H1 (cell line): ENCODE results near the gene MACROD2. TPM values are rescaled to one million over a fixed set of nuclear protein-coding genes. Genes with fewer than 3 reads are reported as not detected.
A peak's percentile ranks its signal among the peaks of the same experiment; 100 is the strongest.

Experiments used
- KDM5A ChIP-seq: fragments of 200-600 bp; IDR thresholded peaks from 2 replicates; pipeline ENCODE4 v1.7.1; 2012; ENCODE audit warnings: mild to moderate bottlenecking, low read length, inconsistent platforms, mixed read lengths
- RAD21 ChIP-seq, 2 experiments: IDR thresholded peaks in 1 of 2; conservative IDR thresholded peaks in 1 of 2; 2 replicates each; pipeline ENCODE4 v1.6.1; 2011; ENCODE audit warnings: low read depth in 2 of 2, low read length in 2 of 2, improper control_type of control experiment in 1 of 2, inconsistent platforms in 1 of 2, mild to moderate bottlenecking in 1 of 2, moderate library complexity in 1 of 2
- SP4 ChIP-seq: IDR thresholded peaks from 2 replicates; pipeline ENCODE4 v1.6.1; 2012; ENCODE audit warnings: low read length, inconsistent platforms
- polyA plus RNA-seq, 7 experiments: library from polyadenylated mRNA; depleted of rRNA in 3 of 7; stranded (reverse) in 5 of 7; unstranded in 2 of 7; fragments of >200 nt in 5 of 7; fragments of 200-250 nt in 2 of 7; gene quantifications; 1 replicate in 5 of 7; 2 replicates in 1 of 7; 4 replicates in 1 of 7; pipeline versions ENCODE4 v1.2.1 to v1.2.3, GENCODE V29; 2011 to 2013; ENCODE audit warnings: missing spikeins in 2 of 7, mixed read lengths in 2 of 7
- total RNA-seq: library from RNA; stranded (reverse); fragmentation: NEBNext Ultra II Directional; extraction: Animal tissue kit (Norgen Biotek cat#: 25700); gene quantifications from 2 replicates; pipeline ENCODE4 v1.2.1, GENCODE V29; 2021

Gene MACROD2
- total and polyA plus RNA-seq, 2 of the 8 experiments (the other 6 are each of a cell fraction or from before 2014, with no cell fraction given): 0.70 to 3.9 TPM

GRCh38 chr20:16007962-16008361, 2012.6 kb downstream of the MACROD2 start (continued):
- TF ChIP-seq KDM5A (no peak), RAD21 (IDR thresholded peaks at IDR 0.05 in 1 of 2, conservative IDR thresholded peaks at IDR 0.05 in 1 of 2; ENCODE audit: low read depth in 2 of 2, low read length in 2 of 2) (peak; percentile 14 to 53; a peak in 3 of 4 replicates), SP4 (no peak)
- TF ChIP-seq, all 59 proteins: peak for 4
